ENCODE data around the gene DGLUCY. TPM values are rescaled to one million over a fixed set of nuclear protein-coding genes. Genes with fewer than 3 reads are reported as not detected.

DGLUCY gene
- total RNA-seq, 1 donor = 45.6 TPM

GRCh38 chr14:91231446-91231845 is 117.6 kb downstream of the DGLUCY start:
- H3K4me2 ChIP-seq (ENCODE audit: insufficient read depth, low read length) = no peak overlapping the region
- peaks cover 40% of the 10 kb centered on the region for H3K4me1 ChIP-seq (ENCODE audit: insufficient read depth, low read length)
- H3K4me3 ChIP-seq (ENCODE audit: insufficient read depth, low read length) = no peak overlapping the region
- H3K27ac ChIP-seq (ENCODE audit: low read depth, low read length) = peak overlapping the region; percentile 74
- H3K27me3 ChIP-seq (ENCODE audit: insufficient read depth, low read length) = no peaks in the 10 kb centered on the region
- no peak overlapping the region for H2AFZ ChIP-seq (ENCODE audit: low read length)
- peaks cover 19% of the 10 kb centered on the region for H3K36me3 ChIP-seq (ENCODE audit: insufficient read depth, low read length)
- H3K79me2 ChIP-seq (ENCODE audit: insufficient read depth, low read length) = peaks cover 5% of the 10 kb centered on the region
- H3K9me3 ChIP-seq (ENCODE audit: low read depth, low read length) = no peaks in the 10 kb centered on the region
- DNase-seq (ENCODE audit: insufficient read length, low spot score, missing footprints) = peak; percentile 74
- no peak for TF ChIP-seq CTCF (IDR thresholded peaks at IDR 0.05; ENCODE audit: extremely low read depth, low read depth, low read length)
- no peaks in the 10 kb centered on the region for H4K20me1 ChIP-seq (ENCODE audit: insufficient read depth, low read length)

GRCh38 chr14:91232052-91232451 is 118.2 kb downstream of the DGLUCY start:
- H3K4me2 ChIP-seq (ENCODE audit: insufficient read depth, low read length) = no peak overlapping the region
- DNase-seq (ENCODE audit: insufficient read length, low spot score, missing footprints) = no peak
- peaks cover 45% of the 10 kb centered on the region for H3K4me1 ChIP-seq (ENCODE audit: insufficient read depth, low read length)
- H3K79me2 ChIP-seq (ENCODE audit: insufficient read depth, low read length) = peaks cover 5% of the 10 kb centered on the region
- no peak overlapping the region for H3K4me3 ChIP-seq (ENCODE audit: insufficient read depth, low read length)
- H2AFZ ChIP-seq (ENCODE audit: low read length) = no peak overlapping the region
- H3K27ac ChIP-seq (ENCODE audit: low read depth, low read length) = no peak overlapping the region
- H4K20me1 ChIP-seq (ENCODE audit: insufficient read depth, low read length) = no peaks in the 10 kb centered on the region
- TF ChIP-seq CTCF (IDR thresholded peaks at IDR 0.05; ENCODE audit: extremely low read depth, low read depth, low read length) = no peak
- no peaks in the 10 kb centered on the region for H3K9me3 ChIP-seq (ENCODE audit: low read depth, low read length)
- peaks cover 19% of the 10 kb centered on the region for H3K36me3 ChIP-seq (ENCODE audit: insufficient read depth, low read length)
- H3K27me3 ChIP-seq (ENCODE audit: insufficient read depth, low read length) = no peaks in the 10 kb centered on the region

DNA sequence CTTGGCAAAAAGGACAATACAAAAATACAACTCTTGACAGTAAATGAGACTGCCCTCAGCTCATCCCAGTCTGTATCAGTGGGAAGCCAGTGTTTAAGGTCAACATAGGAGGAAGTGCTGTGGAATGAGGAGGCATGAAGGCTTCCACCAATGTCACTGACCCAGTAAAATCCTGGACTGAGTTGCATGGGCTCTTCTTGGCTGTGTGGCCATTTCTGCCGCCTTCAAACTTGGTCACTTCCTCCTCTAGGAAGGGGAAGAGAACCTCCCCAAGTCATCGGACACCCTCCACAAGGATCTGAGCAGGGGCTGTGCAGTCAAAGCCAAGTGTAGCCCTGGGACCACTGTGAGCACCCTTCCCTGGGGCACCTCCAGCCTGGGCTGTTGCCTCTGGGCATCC is 118.7 kb downstream of the DGLUCY start:
- H3K4me2 ChIP-seq (ENCODE audit: insufficient read depth, low read length) = no peak overlapping the region
- peak; percentile 46 for DNase-seq (ENCODE audit: insufficient read length, low spot score, missing footprints)
- H3K9me3 ChIP-seq (ENCODE audit: low read depth, low read length) = no peaks in the 10 kb centered on the region
- no peak overlapping the region for H3K4me3 ChIP-seq (ENCODE audit: insufficient read depth, low read length)
- H2AFZ ChIP-seq (ENCODE audit: low read length) = no peak overlapping the region
- no peak overlapping the region for H3K27ac ChIP-seq (ENCODE audit: low read depth, low read length)
- peaks cover 43% of the 10 kb centered on the region for H3K4me1 ChIP-seq (ENCODE audit: insufficient read depth, low read length)
- peaks cover 5% of the 10 kb centered on the region for H3K79me2 ChIP-seq (ENCODE audit: insufficient read depth, low read length)
- H4K20me1 ChIP-seq (ENCODE audit: insufficient read depth, low read length) = no peaks in the 10 kb centered on the region
- no peak for TF ChIP-seq CTCF (IDR thresholded peaks at IDR 0.05; ENCODE audit: extremely low read depth, low read depth, low read length)
- no peaks in the 10 kb centered on the region for H3K27me3 ChIP-seq (ENCODE audit: insufficient read depth, low read length)
- peaks cover 19% of the 10 kb centered on the region for H3K36me3 ChIP-seq (ENCODE audit: insufficient read depth, low read length)

DNA sequence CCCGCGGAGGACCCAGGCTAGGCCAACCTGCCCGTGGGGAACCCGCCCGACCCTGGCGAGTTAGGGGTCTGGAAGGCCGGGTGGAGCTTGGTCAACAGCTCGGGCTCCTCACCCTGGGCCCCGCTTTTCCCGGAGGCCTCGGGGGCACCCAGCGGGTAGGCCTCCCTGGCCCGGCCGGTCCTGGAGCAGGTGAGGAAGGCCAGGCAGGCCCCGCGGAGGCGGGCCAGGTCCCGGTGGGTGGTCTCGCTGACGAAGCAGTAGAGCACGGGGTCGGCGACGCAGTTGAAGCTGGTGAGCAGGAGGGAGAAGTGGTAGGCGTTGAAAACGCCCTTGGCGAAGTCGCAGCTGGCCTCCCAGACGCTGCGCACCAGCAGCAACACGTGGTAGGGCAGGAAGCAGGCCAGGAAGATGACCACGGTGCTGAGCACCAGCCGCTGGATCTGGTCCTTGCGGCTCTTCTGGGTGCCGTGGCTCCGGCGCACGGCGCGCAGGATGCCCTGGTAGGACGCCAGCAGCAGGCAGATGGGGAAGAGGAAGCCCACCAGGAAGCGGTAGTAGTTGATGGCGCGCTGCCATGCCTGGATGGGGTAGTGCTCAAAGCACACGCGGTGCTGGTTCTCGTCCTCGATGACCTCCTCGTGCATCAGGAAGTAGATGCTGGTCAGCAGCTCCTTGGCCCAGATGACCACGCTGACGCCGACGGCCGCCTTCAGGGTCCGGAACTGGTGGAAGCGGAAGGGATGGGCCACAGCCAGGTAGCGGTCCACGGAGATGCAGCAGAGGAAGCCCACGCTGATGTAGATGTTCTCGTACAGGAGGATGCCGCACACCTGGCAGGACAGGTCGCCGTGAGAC is 120.3 kb downstream of the DGLUCY start:
- peaks cover 15% of the 10 kb centered on the region for H3K79me2 ChIP-seq (ENCODE audit: insufficient read depth, low read length)
- no peak for TF ChIP-seq CTCF (IDR thresholded peaks at IDR 0.05; ENCODE audit: extremely low read depth, low read depth, low read length)
- H3K4me2 ChIP-seq (ENCODE audit: insufficient read depth, low read length) = no peak overlapping the region
- H3K27ac ChIP-seq (ENCODE audit: low read depth, low read length) = no peak overlapping the region
- H3K36me3 ChIP-seq (ENCODE audit: insufficient read depth, low read length) = peaks cover 19% of the 10 kb centered on the region
- no peak for DNase-seq (ENCODE audit: insufficient read length, low spot score, missing footprints)
- H2AFZ ChIP-seq (ENCODE audit: low read length) = no peak overlapping the region
- H3K4me1 ChIP-seq (ENCODE audit: insufficient read depth, low read length) = peaks cover 27% of the 10 kb centered on the region
- no peaks in the 10 kb centered on the region for H3K9me3 ChIP-seq (ENCODE audit: low read depth, low read length)
- H4K20me1 ChIP-seq (ENCODE audit: insufficient read depth, low read length) = no peaks in the 10 kb centered on the region
- no peaks in the 10 kb centered on the region for H3K27me3 ChIP-seq (ENCODE audit: insufficient read depth, low read length)
- H3K4me3 ChIP-seq (ENCODE audit: insufficient read depth, low read length) = no peak overlapping the region

Data from osteoblast (primary cell).